Fibroblast of lung (primary cell): ENCODE measurements around the gene HK2. TPM values are rescaled to one million over a fixed set of nuclear protein-coding genes. Genes with fewer than 3 reads are reported as not detected.

Experiments used
- DNase-seq, 2 donors: peaks; one replicate each; pipeline versions ENCODE4 v3.0.0 to v3.0.0-alpha.2; 2010; ENCODE audit warnings: low read depth in 2 of 2
- H2AFZ ChIP-seq: 2 replicates; pipeline ENCODE4 v1.5.1; 2012; ENCODE audit warnings: low read length, control low read depth, inconsistent platforms
- H3K27ac ChIP-seq: 2 replicates; pipeline ENCODE4 v1.5.1; 2011; ENCODE audit warnings: low read length, control low read depth; ENCODE audit not compliant: insufficient read depth
- H3K27me3 ChIP-seq: 2 replicates; pipeline ENCODE4 v1.5.1; 2011; ENCODE audit warnings: mild to moderate bottlenecking, low read length; ENCODE audit not compliant: control insufficient read depth, insufficient read depth
- H3K36me3 ChIP-seq: 2 replicates; pipeline ENCODE4 v1.5.1; 2011; ENCODE audit warnings: low read length; ENCODE audit not compliant: control insufficient read depth, insufficient read depth
- H3K4me1 ChIP-seq: 2 replicates; pipeline ENCODE4 v1.5.1; 2011; ENCODE audit warnings: low read length; ENCODE audit not compliant: control insufficient read depth, insufficient read depth; ENCODE audit errors: extremely low read depth
- H3K4me2 ChIP-seq: 2 replicates; pipeline ENCODE4 v1.5.1; 2011; ENCODE audit warnings: low read length, control low read depth; ENCODE audit not compliant: insufficient read depth; ENCODE audit errors: extremely low read depth
- H3K4me3 ChIP-seq, 4 experiments: fragments of 200-600 bp in 1 of 4; sonication (generic) in 1 of 4; replicated peaks in 1 of 4; 2 replicates each; pipeline ENCODE4 v1.5.1; 2011 to 2016; ENCODE audit warnings: low read length in 4 of 4, low read depth in 3 of 4, mild to moderate bottlenecking in 3 of 4, control low read depth in 2 of 4, inconsistent platforms in 1 of 4, mixed read lengths in 1 of 4; ENCODE audit not compliant: insufficient read depth in 1 of 4; ENCODE audit errors: control extremely low read depth in 1 of 4
- H3K79me2 ChIP-seq: 2 replicates; pipeline ENCODE4 v1.5.1; 2012; ENCODE audit warnings: mild to moderate bottlenecking, low read length, inconsistent platforms; ENCODE audit not compliant: control insufficient read depth, insufficient read depth
- H3K9ac ChIP-seq: 2 replicates; pipeline ENCODE4 v1.5.1; 2011; ENCODE audit warnings: mild to moderate bottlenecking, low read length, control low read depth; ENCODE audit not compliant: insufficient read depth
- H3K9me3 ChIP-seq: 2 replicates; pipeline ENCODE4 v1.5.1; 2012; ENCODE audit warnings: low read depth, low read length; ENCODE audit not compliant: control insufficient read depth, insufficient read depth
- H4K20me1 ChIP-seq: 2 replicates; pipeline ENCODE4 v1.5.1; 2011; ENCODE audit warnings: low read length; ENCODE audit not compliant: control insufficient read depth, insufficient read depth; ENCODE audit errors: extremely low read depth
- EZH2 ChIP-seq: IDR thresholded peaks from 2 replicates; pipeline ENCODE4 v1.5.1; 2012; ENCODE audit warnings: low read length, control low read depth, mild to moderate bottlenecking; ENCODE audit errors: missing control alignments
- polyA plus RNA-seq, 2 donors: library from polyadenylated mRNA; depleted of rRNA in 1 of 2; stranded (reverse) in 1 of 2; unstranded in 1 of 2; fragments of >200 nt; gene quantifications; 2 replicates each; pipeline ENCODE4 v1.2.1, GENCODE V29; 2011 to 2012; ENCODE audit warnings: missing spikeins in 1 of 2
- total RNA-seq: library from RNA; depleted of rRNA; stranded (reverse); fragments of >200 nt; gene quantifications from 2 replicates; pipeline ENCODE4 v1.2.1, GENCODE V29; 2014
- TF ChIP-seq, protein P1 (sequence below), 2 donors: IDR thresholded peaks in 1 of 2; conservative IDR thresholded peaks in 1 of 2; 1 replicate in 1 of 2; 2 replicates in 1 of 2; pipeline ENCODE4 v1.5.1; 2011 to 2012; ENCODE audit warnings: low read length in 2 of 2, control low read depth in 1 of 2, inconsistent platforms in 1 of 2, low read depth in 1 of 2, mild to moderate bottlenecking in 1 of 2

HK2 gene
- total and polyA plus RNA-seq, 2 donors (not counting 1 experiment from before 2014, with no cell fraction given): 15.7 to 19.3 TPM

DNA sequence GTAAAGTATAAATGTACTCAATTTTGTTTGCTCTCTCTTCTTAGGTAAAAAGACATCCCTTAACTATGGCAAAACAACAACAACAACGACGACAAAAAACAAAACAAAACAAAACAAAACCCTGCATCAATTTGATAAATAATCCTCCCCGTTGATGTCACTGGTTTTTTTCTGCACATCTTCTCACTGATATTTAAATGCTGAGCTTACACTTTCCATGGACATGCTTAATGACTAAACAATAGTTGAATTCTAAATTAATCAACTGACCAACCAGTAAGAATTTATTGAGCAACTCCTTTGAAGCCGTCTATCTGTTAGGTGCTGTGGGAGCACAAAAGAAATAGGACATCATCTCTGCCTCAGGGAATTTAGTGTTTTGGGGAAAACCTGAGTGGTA lies 104.3 kb downstream of the HK2 start:
- Histone ChIP-seq H3K79me2 (no peaks in the 10 kb centered on the region), H2AFZ (no peak overlapping the region), H3K36me3 (no peaks in the 10 kb centered on the region), H3K9ac (no peak overlapping the region), H3K9me3 (no peaks in the 10 kb centered on the region), H4K20me1 (no peaks in the 10 kb centered on the region), H3K4me1 (no peaks in the 10 kb centered on the region), H3K4me3 (no peak overlapping the region), H3K27ac (no peak overlapping the region), H3K4me2 (no peak overlapping the region), H3K27me3 (no peaks in the 10 kb centered on the region)
- TF ChIP-seq, protein P1, sequence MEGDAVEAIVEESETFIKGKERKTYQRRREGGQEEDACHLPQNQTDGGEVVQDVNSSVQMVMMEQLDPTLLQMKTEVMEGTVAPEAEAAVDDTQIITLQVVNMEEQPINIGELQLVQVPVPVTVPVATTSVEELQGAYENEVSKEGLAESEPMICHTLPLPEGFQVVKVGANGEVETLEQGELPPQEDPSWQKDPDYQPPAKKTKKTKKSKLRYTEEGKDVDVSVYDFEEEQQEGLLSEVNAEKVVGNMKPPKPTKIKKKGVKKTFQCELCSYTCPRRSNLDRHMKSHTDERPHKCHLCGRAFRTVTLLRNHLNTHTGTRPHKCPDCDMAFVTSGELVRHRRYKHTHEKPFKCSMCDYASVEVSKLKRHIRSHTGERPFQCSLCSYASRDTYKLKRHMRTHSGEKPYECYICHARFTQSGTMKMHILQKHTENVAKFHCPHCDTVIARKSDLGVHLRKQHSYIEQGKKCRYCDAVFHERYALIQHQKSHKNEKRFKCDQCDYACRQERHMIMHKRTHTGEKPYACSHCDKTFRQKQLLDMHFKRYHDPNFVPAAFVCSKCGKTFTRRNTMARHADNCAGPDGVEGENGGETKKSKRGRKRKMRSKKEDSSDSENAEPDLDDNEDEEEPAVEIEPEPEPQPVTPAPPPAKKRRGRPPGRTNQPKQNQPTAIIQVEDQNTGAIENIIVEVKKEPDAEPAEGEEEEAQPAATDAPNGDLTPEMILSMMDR (conservative IDR thresholded peaks at IDR 0.05 in 1 of 2, IDR thresholded peaks at IDR 0.05 in 1 of 2; ENCODE audit: low read depth in 1 of 2, low read length in 2 of 2): no peak
- TF ChIP-seq EZH2: no peak
- DNase-seq: no peak

- TF ChIP-seq, protein P1 (conservative IDR thresholded peaks at IDR 0.05 in 1 of 2, IDR thresholded peaks at IDR 0.05 in 1 of 2; ENCODE audit: low read depth in 1 of 2, low read length in 2 of 2): no peak
- no peak for TF ChIP-seq EZH2
- H3K79me2 ChIP-seq: no peaks in the 10 kb centered on the region
- no peaks in the 10 kb centered on the region for H3K27me3 ChIP-seq
- no peak overlapping the region for H3K4me3 ChIP-seq
- H3K36me3 ChIP-seq: no peaks in the 10 kb centered on the region
- no peaks in the 10 kb centered on the region for H3K4me1 ChIP-seq
- DNase-seq: no peak
- no peak overlapping the region for H3K27ac ChIP-seq
- H4K20me1 ChIP-seq: no peaks in the 10 kb centered on the region
- no peak overlapping the region for H3K4me2 ChIP-seq
- no peaks in the 10 kb centered on the region for H3K9me3 ChIP-seq
- H2AFZ ChIP-seq: no peak overlapping the region
- H3K9ac ChIP-seq: no peak overlapping the region
Observed at GRCh38 chr2:74939919-74940812, 106.2 kb downstream of the HK2 start.

GRCh38 chr2:74941284-74941683 lies 107.4 kb downstream of the HK2 start:
- Histone ChIP-seq H3K79me2 (no peaks in the 10 kb centered on the region), H3K9ac (no peak overlapping the region), H4K20me1 (no peaks in the 10 kb centered on the region), H3K4me2 (no peak overlapping the region), H2AFZ (no peak overlapping the region), H3K27ac (no peak overlapping the region), H3K9me3 (no peaks in the 10 kb centered on the region), H3K4me3 (no peak overlapping the region), H3K27me3 (no peaks in the 10 kb centered on the region), H3K4me1 (peaks cover 2% of the 10 kb centered on the region), H3K36me3 (no peaks in the 10 kb centered on the region)
- no peak for DNase-seq
- TF ChIP-seq, protein P1 (conservative IDR thresholded peaks at IDR 0.05 in 1 of 2, IDR thresholded peaks at IDR 0.05 in 1 of 2; ENCODE audit: low read depth in 1 of 2, low read length in 2 of 2): no peak
- TF ChIP-seq EZH2: no peak
